HPDE6-E6E7 (cell line): ENCODE data around the gene NBEA.

Source experiments
- DNase-seq: peaks from one replicate; pipeline ENCODE4 v3.0.0; 2011; ENCODE audit warnings: missing footprints; ENCODE audit errors: extremely low spot score

The NBEA gene

GRCh38 chr13:35703061-35703460, 761.0 kb downstream of the NBEA start:
- no peak for DNase-seq

- DNase-seq, result no peak
These were observed 762.3 kb downstream of the NBEA start for GRCh38 chr13:35704331-35704730.

GRCh38 chr13:35706281-35706680, 764.2 kb downstream of the NBEA start:
- no peak for DNase-seq

- DNase-seq, result no peak
These were observed 764.7 kb downstream of the NBEA start for GRCh38 chr13:35706721-35707120.

GRCh38 chr13:35711909-35712308, 769.8 kb downstream of the NBEA start:
- no peak for DNase-seq

- DNase-seq, result no peak
These were observed 771.1 kb downstream of the NBEA start for GRCh38 chr13:35712907-35713761.

- DNase-seq, result no peak
These were observed 772.1 kb downstream of the NBEA start for GRCh38 chr13:35714121-35714520.

GRCh38 chr13:35714588-35715377, 772.7 kb downstream of the NBEA start:
- no peak for DNase-seq

GRCh38 chr13:35716186-35716585, 774.1 kb downstream of the NBEA start:
- DNase-seq, result no peak

- DNase-seq, result no peak
These were observed 774.7 kb downstream of the NBEA start for GRCh38 chr13:35716729-35717128.

GRCh38 chr13:35718084-35718483, 776.0 kb downstream of the NBEA start:
- no peak for DNase-seq

- peak; percentile 10 for DNase-seq
These were observed 778.2 kb downstream of the NBEA start for GRCh38 chr13:35720290-35720689.

- peak; percentile 27 for DNase-seq
These were observed 778.9 kb downstream of the NBEA start for GRCh38 chr13:35720690-35721554.
